HG02642 (cell line): Measurements from ENCODE around the gene TMEM186.
"Not testable (repeated sequence)": the region's sequence is repeated elsewhere in the genome, so short reads cannot be mapped to it uniquely, and the experiment has no call there.

Experiments
- ATAC-seq: cut with Tn5 transposase; IDR thresholded peaks from one replicate; pipeline ENCODE4 v1.9.1; 2021; ENCODE audit warnings: mild to moderate bottlenecking; ENCODE audit not compliant: unreplicated experiment, poor library complexity

The TMEM186 gene

DNA sequence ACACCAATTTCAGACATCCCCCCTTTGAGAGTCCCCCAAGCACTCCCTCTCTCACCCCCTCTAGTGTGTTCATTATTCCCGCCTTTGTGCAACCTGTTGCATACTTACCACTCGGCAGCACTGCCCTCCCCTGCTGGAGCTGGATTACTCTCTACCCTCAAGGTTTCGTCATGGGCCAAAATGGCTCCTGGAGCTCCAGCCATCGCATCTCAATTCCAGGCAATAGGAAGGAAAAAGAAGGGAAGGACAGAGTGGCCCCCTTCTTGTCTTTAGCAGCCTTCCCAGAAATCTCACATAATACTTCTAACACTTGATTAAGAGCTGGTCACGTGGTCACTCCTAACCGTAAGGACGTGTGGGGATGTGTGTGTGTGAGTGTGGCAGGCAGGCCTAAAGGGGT lies 20.2 kb downstream of the TMEM186 start:
- ATAC-seq: no peak

DNA sequence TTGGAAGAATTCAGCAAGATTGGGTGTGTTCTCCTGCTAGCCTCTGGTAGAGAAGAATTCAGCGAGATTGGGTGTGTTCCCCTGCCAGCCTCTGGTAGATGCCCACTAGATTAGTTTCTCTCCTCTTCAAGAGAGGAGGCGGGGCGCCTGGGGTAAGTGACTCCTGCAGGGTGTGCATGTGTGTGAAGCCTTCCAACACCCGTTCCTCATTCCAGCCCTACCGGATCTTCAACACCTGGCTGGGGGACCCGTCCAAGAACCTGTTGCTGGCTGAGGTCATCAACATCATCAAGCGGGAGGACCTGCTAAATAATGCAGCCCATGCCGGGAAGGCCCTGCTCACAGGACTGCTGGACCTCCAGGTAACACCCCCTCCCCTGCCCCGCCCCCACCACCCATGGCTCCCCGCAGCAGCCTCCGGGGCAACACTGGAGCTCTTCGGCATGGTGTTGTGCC lies 21.3 kb downstream of the TMEM186 start:
- ATAC-seq: no peak

DNA sequence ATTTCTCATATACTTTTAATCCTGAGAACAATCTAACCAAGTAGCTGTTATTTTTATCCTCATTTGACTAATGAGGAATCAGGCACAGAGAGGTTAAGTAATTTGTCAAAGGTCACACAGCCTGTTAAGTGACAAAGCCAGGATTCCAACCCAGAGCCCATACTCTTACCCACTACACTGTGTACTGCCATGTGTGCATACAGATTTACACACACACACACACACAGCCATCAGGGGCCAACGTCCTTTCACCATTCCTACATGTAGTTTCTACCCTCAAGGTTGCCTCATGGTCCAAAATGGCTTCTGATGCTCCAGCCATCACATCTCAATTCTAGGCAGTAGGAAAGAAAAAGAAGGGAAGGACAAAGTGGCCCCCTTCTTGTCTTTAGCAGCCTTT lies 22.1 kb downstream of the TMEM186 start:
- no peak for ATAC-seq

DNA sequence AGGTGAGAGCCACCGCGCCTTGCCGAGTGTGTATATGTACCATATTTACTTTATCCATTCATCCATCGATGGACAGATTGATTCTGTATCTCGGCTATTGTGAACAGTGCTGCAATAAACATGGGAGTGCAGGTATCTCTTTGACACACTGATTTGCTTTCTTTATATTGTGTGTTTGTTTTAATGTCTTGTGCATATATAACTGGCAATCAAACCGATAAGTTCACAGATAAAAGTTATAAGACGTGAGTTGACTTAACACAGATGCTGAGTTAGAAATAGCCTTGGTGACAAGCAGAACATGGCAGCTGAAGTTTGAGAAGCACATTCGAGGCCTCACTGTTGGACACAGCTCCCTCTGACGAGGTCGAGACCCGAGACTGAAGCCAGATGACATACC lies 23.2 kb downstream of the TMEM186 start:
- ATAC-seq: no peak

DNA sequence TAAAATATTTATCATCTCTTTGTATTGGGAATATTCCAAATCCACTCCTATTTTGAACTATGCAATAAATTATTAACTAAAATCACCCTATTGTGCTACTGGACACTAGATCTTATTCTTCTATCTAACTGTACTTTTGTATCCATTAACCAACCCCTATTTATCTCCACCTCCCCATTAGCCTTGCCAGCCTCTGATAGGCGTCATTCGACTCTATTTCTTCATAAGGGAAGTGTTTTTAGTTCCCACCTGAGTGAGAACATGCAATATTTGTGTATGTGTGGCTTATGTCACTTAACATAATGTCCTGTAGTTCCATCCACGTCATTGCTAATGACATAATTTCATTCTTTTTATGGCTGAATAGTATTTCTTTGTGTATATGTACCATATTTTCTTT lies 23.9 kb downstream of the TMEM186 start:
- no peak for ATAC-seq

DNA sequence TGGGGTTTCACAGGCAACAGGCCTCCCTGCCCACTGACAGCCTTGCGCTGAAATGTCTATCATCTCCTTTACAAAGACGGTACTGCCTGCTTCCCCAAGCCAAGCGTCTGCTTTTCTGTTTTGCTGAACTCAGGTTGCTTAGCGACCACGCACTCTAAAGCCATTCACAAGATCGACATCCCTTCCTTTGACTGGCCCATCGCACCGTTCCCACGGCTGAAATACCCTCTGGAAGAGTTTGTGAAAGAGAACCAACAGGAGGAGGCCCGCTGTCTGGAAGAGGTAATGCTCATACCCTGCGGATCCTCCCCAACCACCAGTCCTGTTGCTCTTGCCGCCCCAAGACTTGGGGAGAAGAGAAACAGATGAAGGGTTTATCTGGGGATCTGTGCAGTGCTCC lies 28.7 kb downstream of the TMEM186 start:
- no peak for ATAC-seq

DNA sequence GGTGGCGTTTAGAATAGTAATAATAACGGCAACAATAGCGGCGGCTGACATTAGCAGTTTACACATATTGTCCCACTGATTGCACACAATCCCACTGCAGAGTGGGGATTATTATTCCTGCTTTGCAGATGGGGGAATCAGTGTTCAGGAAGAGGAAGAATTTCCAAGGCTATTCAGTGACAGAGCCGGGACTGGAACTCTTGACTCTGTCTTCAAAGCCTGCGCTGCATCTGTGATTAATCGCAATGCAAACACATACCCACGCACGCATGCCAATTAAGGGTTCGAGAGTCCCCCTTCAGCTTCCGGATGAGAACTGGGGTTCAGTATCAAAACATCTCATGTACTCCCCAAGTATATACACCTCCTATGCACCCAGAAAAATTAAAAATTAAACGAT lies 29.2 kb downstream of the TMEM186 start:
- ATAC-seq: no peak

DNA sequence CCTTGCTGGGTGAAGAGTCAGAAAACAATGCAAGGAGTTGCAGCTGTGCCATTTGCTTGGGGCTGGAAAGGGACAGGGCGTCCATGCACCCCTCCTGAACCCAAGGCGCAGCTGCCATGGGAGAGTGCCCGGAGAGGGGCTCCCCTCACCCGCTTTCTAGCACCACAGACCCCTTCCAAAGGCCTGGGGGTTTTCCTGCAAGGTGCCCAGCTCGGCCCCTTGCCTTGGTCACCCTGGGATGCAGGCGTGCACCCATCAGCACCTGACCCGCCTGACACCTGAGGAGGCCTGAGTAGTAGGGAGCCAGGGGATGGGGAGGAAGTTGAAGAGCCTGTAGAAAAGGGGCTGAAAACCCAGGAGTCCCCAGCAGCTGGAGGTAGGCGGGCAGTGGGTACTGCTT lies 30.3 kb downstream of the TMEM186 start:
- ATAC-seq: no peak

DNA sequence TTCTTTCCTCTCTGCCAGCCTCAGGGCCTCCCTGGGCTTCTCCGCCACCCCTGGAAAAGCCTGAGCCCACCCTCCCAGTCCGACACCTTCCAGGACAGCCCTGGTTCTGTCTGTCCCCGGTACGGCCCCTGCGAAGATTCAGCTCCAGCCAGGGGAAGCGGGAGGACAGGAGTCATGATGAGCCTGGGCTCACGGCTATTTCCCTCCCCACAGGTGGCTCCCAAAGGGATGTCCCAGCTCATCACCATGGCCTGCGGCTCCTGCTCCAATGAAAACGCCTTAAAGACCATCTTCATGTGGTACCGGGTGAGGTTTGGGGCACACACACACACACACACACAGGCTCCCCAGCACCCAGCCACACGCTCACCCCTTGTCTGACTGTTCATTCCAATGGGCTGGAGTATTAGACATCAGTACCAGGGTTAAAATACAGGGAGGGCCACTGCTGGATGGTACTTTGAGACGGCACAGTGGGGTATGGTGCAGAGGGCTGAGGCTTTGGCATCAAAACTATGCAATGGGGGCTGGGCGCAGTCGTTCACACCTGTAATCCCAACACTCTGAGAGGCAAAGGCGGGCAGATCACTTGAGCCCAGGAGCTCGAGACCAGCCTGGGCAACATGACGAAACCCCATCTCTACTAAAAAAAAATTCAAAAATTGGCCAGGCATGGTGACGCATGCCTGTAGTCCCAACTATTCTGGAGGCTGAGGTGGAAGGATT lies 32.8 kb downstream of the TMEM186 start:
- no peak for ATAC-seq

DNA sequence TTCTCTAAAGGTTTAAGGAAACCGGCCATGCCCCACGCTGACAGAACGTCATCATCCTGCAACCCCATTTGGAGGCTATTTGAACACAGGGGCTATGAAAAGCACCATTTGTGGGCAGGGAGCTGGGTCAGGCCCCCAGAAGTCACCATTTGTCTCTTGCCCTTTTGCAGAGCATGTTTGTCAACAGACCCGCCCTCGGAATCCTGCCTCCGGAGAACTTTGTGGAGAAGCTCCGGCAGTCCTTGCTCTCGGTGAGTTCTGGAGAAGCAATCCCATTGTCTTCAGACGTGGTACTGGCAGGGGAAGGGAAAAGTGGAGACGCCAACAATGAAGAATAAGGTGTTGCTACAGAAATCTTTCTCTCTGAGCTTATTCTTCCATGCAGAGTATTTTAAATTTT lies 33.5 kb downstream of the TMEM186 start:
- ATAC-seq: no peak

DNA sequence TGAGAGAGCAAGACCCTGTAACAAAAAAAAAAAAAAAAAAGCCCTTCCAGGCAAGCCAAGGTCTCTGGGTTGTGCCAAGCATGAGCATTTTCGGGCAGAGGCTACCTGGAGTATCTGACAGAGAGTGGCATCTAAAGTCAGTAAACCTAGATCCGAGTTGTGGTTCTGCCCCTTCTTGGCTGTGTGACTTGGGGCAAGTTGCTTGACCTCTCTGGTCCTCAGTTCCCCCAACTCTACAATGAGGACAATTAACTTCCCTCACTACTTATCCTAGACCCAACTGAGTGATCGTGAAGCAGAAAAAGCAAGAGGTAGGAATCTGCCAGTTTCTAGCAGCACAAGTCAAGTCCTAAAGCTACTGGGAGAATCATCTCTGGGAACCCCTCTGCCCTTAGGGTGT lies 34.4 kb downstream of the TMEM186 start:
- no peak for ATAC-seq

DNA sequence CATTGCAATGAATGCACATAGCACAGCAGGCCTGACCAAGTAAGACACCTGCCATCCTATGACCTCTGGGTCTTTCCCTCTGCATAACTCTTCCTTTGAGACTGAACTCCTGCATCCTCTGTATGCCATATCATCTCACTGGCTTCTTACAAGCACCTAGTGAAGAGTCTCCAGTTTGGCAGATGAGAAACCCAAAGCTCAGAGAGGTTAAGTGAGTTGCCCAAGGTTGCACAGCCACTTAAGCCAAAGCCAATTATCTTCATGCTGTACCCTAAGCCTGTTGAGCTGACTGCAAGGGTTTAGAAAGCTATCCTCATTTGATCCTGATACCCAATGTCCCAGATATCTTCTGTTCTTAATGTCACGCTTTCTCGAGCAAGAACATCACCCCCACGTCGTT lies 35.2 kb downstream of the TMEM186 start:
- ATAC-seq: no peak

DNA sequence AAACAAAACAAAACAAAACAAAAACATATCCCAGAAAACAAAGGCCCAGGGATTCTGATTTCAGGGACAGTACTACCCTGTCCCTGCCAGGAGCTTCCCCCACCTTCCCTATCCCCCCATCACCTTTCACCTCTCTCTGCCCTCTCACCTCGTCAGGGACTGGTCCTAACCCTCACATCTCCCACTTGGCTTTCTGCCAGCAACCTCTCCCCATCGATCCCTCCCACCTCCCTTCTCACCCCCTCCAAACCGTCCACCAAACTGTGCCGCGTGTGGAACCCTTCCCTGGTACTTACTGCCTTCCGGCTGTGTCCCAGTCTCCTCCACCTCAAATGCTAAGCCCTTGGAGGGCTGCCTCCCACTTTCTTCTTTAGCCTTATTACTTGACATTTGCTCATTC lies 36.4 kb downstream of the TMEM186 start:
- no peak for ATAC-seq

DNA sequence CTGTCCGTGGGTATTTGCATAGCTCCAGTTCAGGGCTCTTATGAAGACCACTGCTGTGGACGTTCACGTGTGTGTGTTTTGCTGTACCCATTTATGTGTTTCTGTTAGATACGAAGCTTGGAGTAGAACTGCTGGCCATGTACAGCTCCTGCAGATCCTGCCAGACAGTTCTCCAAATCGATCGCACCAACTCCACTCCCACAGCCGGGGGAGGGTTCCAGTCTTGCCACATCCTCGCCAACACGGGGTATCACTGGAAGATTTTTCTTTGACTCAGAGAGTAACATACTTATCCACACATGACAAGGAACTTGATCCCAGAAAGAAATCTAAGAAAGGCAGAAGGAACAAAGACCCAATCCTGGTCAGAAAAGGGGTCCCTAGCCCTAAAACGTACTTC lies 37.4 kb downstream of the TMEM186 start:
- no peak for ATAC-seq

DNA sequence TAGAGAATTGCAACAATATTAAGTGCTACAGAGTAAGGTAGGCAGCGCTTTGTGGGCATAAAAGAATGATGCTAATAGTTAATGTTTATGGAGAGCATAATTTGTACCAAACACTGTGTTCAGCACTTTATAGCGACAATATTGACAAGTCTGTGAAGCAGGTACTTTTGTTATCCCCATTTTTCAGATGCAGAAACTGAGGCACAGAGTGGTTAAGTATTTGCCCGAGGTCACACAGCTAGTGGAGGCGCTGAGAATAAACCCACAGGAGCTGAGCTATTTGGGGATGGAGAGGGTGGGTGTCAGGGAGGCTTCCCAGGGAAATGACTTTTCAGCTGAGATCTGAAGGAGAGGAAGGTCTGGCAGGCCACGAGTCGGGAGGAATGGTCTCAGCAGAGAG lies 39.4 kb downstream of the TMEM186 start:
- ATAC-seq: no peak

DNA sequence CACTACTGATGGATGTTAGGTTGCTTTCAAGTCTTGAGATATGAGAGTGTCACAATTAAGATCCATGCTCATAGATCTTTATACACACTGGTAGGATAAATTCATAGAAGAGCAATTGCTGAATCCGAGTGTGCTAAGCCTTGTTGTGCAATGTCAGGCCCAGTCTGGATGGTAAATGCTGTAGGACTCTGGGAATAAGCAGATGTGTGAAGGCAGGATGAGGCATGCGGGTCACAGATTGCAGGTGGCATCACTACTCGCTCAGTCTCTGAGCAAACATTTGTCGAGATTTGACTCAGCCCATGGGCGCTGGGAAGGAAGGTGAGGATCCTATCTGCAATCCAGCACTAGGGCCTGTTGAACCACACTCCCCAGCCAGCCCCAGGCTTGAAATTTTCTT lies 40.7 kb downstream of the TMEM186 start:
- no peak for ATAC-seq

DNA sequence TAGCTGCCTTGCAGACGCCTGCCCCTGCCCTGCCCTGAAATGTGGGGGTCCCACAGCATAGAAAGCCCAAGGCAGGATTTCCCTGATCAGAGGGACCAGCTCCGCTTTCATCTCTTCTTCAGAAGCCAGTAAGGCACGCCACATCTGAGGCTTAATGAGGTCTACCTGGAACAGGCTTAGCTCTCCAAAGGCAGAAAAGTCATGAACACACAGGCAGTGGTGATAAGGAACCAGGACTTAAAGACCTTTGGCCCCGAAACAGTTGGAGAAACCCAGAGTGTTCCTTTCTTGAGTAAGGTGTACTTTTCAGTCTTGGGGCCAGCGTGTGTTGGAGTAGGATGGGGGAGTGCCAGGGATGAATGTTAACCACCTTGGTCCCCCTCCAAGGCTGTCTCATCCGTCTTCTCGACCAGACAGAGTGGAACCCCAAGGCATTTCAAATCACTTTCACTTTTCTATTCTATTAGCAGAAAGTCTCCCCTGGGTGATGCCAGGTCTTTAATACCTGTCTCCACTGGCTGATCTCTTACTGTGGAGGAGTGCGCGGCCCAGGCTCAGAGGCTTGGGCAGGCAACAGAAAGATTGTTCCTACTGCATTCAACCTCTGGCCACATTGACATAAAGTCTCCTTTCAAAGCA lies 43.9 kb downstream of the TMEM186 start:
- ATAC-seq: no peak

DNA sequence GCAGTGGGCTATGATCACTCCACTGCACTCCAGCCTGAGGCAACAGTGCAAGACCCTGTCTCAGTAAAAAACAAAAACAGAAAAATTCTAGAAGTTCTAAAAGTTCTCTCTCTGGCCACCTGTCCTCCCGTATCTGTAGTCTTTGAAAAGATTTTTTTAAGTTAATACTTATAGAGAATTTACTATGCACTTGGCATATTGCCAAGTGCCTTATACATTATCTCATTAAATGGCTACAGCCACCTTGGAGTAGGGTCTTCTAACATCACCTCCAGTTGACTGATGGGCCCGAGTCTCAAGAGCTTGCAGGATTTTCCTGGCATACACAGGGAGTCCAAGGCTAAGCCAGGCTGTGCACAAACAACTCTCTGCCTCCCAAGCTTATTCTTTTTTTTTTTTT lies 44.7 kb downstream of the TMEM186 start:
- no peak for ATAC-seq

DNA sequence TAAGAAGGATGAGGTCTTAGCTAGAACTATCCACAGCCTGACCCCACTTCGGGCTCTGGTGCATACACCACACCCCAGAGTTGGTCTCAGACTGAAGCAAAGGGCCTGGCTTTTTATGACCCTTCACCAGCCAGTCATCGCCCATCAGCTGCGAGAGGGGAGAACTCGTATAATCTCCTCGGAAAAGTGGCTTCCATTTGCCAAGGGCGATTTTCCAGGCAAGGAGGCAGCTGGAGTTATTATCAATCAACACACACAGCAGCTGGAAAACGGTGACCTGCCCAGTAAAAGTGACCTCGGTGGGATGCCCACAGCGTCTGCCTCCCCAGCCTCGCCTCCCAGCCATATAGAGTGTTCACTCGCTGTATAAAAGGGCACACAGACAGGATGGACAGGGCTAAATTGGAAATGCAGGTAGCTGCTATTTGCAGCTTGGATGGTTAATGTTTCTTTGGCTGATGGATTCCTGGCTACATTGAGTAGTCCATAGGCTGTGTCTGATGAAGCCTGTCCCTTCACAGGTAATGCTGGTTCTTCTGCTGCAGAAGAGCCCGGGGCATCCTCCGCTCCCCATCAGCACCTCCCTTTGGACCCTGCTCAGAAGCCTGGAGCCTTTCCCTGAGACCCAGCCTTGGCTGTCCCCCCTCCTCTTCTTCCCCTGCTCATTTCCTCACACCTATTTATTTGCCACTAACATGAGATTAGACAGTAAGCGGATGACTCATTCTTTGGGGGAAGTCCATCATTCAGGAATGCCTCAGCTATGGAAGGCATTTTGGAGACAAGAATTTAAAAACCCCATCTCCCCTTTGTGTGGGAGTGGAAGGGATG lies 45.7 kb downstream of the TMEM186 start:
- no peak for ATAC-seq

DNA sequence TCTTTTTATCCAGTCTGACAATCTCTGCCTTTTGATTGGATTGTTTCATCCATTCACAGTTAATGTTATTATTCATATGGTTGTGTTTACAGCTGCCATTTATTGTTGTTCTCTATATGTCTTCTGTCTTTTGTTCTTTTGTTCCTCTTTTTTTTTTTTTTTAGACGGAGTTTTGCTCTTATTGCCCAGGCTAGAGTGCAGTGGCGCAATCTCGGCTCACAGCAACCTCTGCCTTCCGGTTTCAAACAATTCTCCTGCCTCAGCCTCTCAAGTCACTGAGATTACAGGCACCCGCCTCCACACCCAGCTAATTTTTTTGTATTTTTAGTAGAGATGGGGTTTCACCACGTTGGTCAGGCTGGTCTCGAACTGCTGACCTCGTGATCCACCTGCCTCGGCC lies 48.5 kb downstream of the TMEM186 start:
- ATAC-seq: not testable (repeated sequence)
